ENCODE measurements around the gene SLC7A14.

SLC7A14 gene

GRCh38 chr3:170562080-170562479 is 23.8 kb downstream of the SLC7A14 start:
- TF ChIP-seq CTCF (IDR thresholded peaks at IDR 0.05; ENCODE audit: low read length) (no peak), EZH2phosphoT487 (IDR thresholded peaks at IDR 0.05; ENCODE audit: low read length) (no peak), EZH2 (optimal IDR thresholded peaks at IDR 0.05; ENCODE audit: low read depth, low read length) (no peak)
- DNase-seq: no peak
- Histone ChIP-seq H2AFZ (ENCODE audit: low read length) (no peak overlapping the region), H3K4me2 (ENCODE audit: low read depth, low read length) (no peak overlapping the region), H4K20me1 (ENCODE audit: insufficient read depth, low read length) (no peaks in the 10 kb centered on the region), H3K27me3 (replicated peaks; ENCODE audit: insufficient read depth, low read length) (no peaks in the 10 kb centered on the region), H3F3A (ENCODE audit: insufficient read depth, low read length) (no peaks in the 10 kb centered on the region), H3K4me1 (ENCODE audit: low read length) (peaks cover 15% of the 10 kb centered on the region), H3K9ac (ENCODE audit: low read length) (no peak overlapping the region), H3K9me3 (replicated peaks; ENCODE audit: insufficient read depth, low read length) (no peaks in the 10 kb centered on the region), H3K4me3 (ENCODE audit: low read length) (no peak overlapping the region), H3K9me2 (replicated peaks; ENCODE audit: insufficient read depth, low read length) (no peaks in the 10 kb centered on the region), H3K79me2 (ENCODE audit: low read length) (no peaks in the 10 kb centered on the region), H3K27ac (ENCODE audit: low read length) (no peak overlapping the region), H3K36me3 (replicated peaks; ENCODE audit: insufficient read depth, low read length) (no peaks in the 10 kb centered on the region)

- Histone ChIP-seq H3K4me1 (ENCODE audit: low read length) (peaks cover 15% of the 10 kb centered on the region), H3K27ac (ENCODE audit: low read length) (no peak overlapping the region)
- TF ChIP-seq CTCF (IDR thresholded peaks at IDR 0.05; ENCODE audit: low read length) (no peak), EZH2 (optimal IDR thresholded peaks at IDR 0.05; ENCODE audit: low read depth, low read length) (no peak), EZH2phosphoT487 (IDR thresholded peaks at IDR 0.05; ENCODE audit: low read length) (no peak)
Measured at GRCh38 chr3:170560717-170561382, 25.0 kb downstream of the SLC7A14 start.

GRCh38 chr3:170560296-170560695 is 25.6 kb downstream of the SLC7A14 start:
- Histone ChIP-seq H4K20me1 (ENCODE audit: insufficient read depth, low read length) (no peaks in the 10 kb centered on the region), H3K79me2 (ENCODE audit: low read length) (no peaks in the 10 kb centered on the region), H3K4me1 (ENCODE audit: low read length) (peaks cover 15% of the 10 kb centered on the region), H3K27me3 (replicated peaks; ENCODE audit: insufficient read depth, low read length) (no peaks in the 10 kb centered on the region), H3K9ac (ENCODE audit: low read length) (no peak overlapping the region), H2AFZ (ENCODE audit: low read length) (no peak overlapping the region), H3K4me2 (ENCODE audit: low read depth, low read length) (no peak overlapping the region), H3K9me3 (replicated peaks; ENCODE audit: insufficient read depth, low read length) (no peaks in the 10 kb centered on the region), H3K4me3 (ENCODE audit: low read length) (no peak overlapping the region), H3F3A (ENCODE audit: insufficient read depth, low read length) (no peaks in the 10 kb centered on the region), H3K36me3 (replicated peaks; ENCODE audit: insufficient read depth, low read length) (no peaks in the 10 kb centered on the region), H3K27ac (ENCODE audit: low read length) (no peak overlapping the region), H3K9me2 (replicated peaks; ENCODE audit: insufficient read depth, low read length) (no peaks in the 10 kb centered on the region)
- TF ChIP-seq CTCF (IDR thresholded peaks at IDR 0.05; ENCODE audit: low read length) (no peak), EZH2 (optimal IDR thresholded peaks at IDR 0.05; ENCODE audit: low read depth, low read length) (no peak)
- DNase-seq: no peak

More at GRCh38 chr3:170560717-170561382, 25.0 kb downstream of the SLC7A14 start:
- H3K27me3 ChIP-seq (replicated peaks; ENCODE audit: insufficient read depth, low read length): no peaks in the 10 kb centered on the region
- no peak overlapping the region for H3K9ac ChIP-seq (ENCODE audit: low read length)
- H2AFZ ChIP-seq (ENCODE audit: low read length): no peak overlapping the region
- H4K20me1 ChIP-seq (ENCODE audit: insufficient read depth, low read length): no peaks in the 10 kb centered on the region
- H3K4me3 ChIP-seq (ENCODE audit: low read length): no peak overlapping the region
- no peaks in the 10 kb centered on the region for H3K79me2 ChIP-seq (ENCODE audit: low read length)
- no peak overlapping the region for H3K4me2 ChIP-seq (ENCODE audit: low read depth, low read length)
- H3K36me3 ChIP-seq (replicated peaks; ENCODE audit: insufficient read depth, low read length): no peaks in the 10 kb centered on the region
- no peak for DNase-seq
- H3K9me2 ChIP-seq (replicated peaks; ENCODE audit: insufficient read depth, low read length): no peaks in the 10 kb centered on the region
- no peaks in the 10 kb centered on the region for H3K9me3 ChIP-seq (replicated peaks; ENCODE audit: insufficient read depth, low read length)
- no peaks in the 10 kb centered on the region for H3F3A ChIP-seq (ENCODE audit: insufficient read depth, low read length)
